NCI-H1417 treated with DMSO at 0.1 percent for 48 hours (cell line): ENCODE data around the gene LGR6.
"Not testable (repeated sequence)": the region's sequence is repeated elsewhere in the genome, so short reads cannot be mapped to it uniquely, and the experiment has no call there.

Experiments
- DNase-seq: peaks from one replicate; lab custom pipeline; 2025; lab: John Stamatoyannopoulos, UW

The LGR6 gene, protein sequence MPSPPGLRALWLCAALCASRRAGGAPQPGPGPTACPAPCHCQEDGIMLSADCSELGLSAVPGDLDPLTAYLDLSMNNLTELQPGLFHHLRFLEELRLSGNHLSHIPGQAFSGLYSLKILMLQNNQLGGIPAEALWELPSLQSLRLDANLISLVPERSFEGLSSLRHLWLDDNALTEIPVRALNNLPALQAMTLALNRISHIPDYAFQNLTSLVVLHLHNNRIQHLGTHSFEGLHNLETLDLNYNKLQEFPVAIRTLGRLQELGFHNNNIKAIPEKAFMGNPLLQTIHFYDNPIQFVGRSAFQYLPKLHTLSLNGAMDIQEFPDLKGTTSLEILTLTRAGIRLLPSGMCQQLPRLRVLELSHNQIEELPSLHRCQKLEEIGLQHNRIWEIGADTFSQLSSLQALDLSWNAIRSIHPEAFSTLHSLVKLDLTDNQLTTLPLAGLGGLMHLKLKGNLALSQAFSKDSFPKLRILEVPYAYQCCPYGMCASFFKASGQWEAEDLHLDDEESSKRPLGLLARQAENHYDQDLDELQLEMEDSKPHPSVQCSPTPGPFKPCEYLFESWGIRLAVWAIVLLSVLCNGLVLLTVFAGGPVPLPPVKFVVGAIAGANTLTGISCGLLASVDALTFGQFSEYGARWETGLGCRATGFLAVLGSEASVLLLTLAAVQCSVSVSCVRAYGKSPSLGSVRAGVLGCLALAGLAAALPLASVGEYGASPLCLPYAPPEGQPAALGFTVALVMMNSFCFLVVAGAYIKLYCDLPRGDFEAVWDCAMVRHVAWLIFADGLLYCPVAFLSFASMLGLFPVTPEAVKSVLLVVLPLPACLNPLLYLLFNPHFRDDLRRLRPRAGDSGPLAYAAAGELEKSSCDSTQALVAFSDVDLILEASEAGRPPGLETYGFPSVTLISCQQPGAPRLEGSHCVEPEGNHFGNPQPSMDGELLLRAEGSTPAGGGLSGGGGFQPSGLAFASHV

DNA sequence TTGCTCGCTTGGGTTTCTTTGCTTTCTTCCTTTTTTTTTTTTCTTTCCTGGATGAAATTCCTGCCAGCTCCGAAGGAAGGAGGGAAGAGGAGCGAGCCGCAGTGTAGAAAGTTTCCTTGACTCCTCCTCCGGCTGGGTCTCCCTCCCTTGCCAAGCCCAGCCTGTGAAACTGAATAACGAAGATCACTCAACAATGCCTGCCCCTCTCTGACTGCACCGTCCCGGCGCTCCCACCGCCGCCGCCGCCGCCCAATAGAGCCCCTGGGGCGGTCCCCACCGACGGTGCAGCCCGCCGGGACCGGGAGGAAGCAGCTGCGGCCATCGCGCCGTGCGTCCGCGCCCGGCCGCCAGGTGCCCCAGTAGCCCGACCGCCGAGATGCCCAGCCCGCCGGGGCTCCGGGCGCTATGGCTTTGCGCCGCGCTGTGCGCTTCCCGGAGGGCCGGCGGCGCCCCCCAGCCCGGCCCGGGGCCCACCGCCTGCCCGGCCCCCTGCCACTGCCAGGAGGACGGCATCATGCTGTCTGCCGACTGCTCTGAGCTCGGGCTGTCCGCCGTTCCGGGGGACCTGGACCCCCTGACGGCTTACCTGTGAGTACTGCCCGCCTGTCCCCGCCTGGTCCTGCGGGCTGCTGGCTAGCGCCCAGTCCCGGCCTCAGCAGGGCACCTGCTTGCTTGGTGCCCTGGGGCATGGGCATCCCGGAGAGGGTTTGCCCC is at the start of gene LGR6:
Gene LGR6 (plus strand): TSS at position 186 of the 714 bp plus-strand sequence. CDS start 191 bp downstream, at position 377.
- no peak for DNase-seq

DNA sequence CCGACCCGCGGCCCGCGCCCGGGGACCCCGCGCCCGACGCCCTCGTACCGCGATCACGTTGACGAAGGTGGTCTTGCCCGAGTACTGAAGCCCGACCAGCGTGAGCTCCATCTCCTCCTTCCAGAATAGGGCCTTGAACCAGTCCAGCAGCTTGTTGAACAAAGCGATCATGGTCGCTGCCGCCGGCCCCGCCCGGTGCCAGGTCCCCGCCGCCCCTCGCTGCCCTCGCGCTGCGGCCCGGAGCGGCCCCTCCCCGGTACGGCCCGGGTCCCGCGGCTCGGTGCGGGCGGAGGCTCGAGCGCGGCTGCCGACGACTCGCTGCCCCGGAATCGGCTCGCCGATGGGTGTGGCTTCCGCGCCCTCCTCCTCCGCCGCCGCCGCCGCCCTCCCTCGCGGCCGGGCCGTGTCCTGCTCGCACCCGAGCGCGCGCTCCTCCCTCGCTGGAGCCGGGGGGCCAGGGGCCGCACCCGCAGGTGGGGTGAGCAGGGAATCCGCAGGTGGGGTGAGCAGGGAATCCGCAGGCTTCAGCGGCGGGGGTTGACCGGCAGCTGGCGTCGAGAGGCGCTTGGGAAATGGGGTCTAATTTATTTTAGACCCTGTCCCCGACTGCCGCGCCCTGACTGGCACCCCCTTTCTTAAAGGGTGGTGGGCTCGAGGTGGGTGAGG is 49.1 kb upstream of the LGR6 start, which contains the start of gene ARL8A:
Gene ARL8A (minus strand): TSS at position 336 of the 666 bp plus-strand sequence. CDS start 165 bp downstream, at position 171.
- no peak for DNase-seq

DNA sequence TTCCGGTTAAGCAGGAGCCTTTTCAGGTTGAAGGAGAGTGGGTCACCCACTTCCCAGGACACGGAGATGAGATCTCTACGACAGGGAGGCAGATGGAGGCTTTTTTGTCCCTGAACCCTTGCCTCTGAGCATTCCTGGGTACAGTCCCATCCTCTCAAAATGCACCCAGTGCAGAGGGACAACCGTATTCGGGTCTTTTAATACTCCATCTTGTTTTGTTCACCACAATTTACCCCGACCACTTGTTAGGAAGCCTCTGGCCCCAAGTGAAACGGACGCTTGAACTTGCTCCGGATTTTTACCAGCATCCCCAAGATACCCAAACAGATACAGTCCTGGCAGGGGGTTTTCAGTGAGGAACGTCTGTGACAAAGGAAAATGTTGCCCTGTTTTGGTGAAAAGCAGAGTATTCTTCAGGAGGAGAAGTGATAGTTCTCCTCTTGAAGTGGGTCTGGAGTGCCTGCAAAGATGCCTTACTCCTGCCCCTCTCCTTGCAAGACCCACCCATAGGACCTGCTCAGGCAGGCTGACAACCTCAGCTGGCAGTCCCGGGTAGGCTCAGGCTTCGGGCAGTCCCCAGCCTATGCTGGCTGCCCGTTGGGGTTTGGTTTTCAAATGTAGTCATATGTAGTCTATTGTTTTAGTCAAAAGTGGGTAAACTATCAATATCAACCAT is 48.4 kb upstream of the LGR6 start:
- DNase-seq = no peak

DNA sequence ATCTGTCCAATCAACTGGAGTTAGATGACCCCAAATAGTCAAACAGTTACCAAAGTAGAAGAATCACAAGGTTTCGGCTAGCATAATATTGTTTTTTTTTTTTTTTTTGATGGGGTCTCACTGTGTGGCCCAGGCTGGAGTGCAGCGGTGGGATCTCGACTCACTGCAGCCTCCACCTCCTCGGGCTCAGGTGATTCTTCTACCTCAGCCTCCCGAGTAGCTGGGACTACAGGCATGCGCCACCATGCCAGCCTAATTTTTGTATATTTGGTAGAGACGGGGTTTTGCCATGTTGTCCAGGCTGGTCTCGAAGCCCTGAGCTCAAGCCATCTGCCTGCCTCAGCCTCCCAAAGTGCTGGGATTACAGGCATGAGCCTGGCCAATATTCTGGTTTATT is 47.9 kb upstream of the LGR6 start:
- not testable (repeated sequence) for DNase-seq

DNA sequence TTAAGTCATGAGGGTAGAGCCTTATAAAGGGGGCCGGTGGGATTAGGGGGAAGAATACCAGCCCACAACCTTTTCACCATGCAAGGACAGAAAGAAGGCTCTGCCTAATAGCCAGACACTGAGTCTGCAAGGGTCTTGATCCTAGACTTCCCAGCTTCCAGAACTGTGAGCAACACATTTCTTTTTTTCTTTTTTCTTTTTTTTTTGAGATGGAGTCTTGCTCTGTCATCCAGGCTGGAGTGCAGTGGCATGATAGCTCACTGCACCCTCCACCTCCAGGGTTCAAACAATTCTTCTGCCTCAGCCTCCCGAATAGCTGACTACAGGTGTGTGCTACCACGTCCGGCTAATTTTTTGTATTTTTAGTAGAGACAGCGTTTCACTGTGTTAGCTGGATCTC is 47.3 kb upstream of the LGR6 start:
- no peak for DNase-seq

DNA sequence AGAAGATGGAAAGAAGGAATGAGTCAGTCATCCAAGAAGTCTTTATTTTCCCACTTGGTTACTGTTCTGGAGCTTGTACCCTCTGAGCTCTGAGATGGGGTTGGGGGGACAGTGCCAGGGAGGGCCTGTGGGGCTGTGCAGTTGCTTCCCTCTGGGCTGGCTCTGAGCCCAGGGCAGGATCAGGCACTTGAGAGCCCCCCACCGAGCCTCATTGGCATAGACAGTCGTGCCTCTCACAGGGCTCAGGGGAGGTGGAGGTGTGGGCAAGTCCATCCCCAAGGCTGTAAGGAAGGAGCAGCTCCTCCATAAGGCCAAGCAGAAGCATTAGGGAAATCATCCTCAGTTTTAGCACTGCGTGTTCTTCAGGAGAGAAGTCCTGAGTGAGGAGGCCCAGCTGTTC is 46.6 kb upstream of the LGR6 start:
- DNase-seq = no peak

DNA sequence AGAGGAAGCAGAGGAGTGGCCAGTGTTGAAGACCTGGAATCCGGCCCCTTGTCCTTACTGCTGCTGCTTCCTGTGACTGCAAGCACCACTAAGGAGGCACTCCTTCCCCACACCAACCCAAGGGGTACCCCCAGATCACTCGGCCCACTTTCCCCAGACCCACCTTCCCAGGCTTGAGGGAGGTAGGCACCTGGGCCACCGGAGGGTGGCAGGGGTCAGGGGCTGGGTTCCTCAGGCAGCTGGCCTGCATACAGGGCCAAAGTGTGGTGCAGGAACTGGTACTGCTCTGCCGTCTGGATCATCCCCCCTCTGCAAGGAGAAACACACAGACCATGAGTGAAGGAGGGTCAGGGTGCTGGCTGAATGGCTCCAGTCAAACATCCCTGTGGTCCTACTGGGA is 45.2 kb upstream of the LGR6 start:
- no peak for DNase-seq

DNA sequence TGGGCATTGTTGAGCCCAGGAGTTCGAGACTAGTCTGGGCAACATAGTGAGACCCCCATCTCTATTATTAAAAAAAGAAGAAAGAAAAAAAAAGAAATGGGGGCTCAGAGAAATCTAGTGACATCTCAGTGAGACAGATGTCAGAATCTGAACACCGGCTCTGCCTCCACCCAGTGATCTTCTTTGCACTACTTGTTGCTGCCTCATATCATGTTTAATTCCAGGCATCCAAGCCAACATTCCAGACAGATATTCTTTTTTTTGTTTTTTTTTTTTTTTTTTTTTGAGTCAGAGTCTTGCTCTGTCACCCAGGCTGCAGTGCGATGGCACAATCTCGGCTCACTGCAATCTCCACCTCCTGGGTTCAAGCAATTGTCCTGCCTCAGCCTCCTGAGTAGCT is 44.0 kb upstream of the LGR6 start:
- DNase-seq = no peak

DNA sequence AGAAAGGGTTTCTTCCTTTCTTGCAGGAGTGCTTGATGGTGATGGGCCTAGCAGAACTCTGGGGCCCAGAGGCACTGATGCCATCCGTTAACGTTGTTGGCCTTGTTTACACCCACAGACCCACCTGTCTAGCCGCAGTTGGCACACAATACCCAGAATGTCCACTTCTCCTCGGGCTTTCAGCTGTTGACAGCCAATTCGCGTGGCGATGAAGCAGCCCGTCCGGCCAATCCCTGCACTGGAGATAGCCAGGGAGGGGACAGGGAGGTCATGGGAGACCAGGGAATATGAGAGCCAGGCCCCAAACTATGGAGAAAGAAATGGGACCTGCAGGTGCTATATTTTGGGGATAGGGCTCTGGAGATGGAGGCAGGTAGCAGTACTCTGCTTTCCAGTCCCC is 43.4 kb upstream of the LGR6 start:
- DNase-seq = no peak

DNA sequence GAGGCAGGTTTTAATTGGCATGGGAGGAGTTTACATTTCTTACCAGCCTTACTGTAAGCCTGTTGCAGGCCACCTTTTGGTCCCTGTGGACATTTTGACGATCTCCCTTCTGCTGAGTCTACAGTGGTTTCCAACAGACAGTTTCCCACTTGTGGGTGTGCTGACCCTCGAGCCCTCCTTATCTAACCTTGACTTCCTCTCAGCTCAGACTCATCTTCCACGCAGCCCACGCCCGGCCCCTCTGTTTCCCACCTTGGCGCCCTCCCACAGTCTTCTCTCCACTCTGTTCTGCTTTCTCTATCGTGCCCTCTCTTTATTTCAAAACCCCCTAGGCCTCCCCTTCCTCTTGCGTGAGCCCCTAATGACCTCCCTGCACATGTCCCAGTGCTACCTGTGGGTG is 43.0 kb upstream of the LGR6 start:
- no peak for DNase-seq

DNA sequence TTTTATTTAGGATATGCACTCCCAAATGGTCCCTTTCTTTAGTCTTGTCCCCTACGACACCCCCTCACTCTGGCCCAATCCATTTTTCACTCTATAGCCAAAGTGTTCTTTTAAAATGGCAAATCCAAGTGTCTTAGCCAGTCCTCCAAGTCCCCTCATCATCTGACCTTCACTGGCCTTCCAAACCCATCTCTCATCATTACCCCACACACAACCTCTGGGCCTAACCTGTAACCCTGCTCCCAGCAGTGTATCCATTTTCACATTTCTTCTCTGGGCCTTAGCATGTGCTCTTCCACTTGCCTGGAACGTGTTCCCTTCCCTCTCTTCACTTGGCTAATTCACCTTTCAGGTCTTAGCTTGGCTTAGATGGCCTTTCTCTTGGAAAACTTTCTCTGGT is 42.6 kb upstream of the LGR6 start:
- DNase-seq = no peak

DNA sequence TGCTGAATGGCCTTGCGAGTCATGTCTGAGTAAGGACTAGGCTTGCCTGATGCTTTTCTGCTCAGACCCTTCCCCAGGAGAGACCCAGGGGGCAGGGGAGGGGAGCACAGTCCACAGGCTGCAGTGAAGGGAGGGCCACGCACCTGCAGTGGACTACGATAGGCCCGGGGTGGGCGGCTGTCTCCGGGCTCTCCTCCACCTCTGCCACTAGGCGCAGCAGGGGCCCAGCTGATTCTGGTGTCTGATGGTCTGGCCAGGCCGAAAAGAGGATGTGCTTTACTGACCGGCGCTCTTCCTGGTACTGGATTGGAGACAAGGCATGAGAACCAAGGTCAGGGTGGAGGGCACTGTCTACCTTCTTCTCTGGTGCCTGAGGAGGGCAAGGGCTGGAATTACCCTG is 41.2 kb upstream of the LGR6 start:
- no peak for DNase-seq

DNA sequence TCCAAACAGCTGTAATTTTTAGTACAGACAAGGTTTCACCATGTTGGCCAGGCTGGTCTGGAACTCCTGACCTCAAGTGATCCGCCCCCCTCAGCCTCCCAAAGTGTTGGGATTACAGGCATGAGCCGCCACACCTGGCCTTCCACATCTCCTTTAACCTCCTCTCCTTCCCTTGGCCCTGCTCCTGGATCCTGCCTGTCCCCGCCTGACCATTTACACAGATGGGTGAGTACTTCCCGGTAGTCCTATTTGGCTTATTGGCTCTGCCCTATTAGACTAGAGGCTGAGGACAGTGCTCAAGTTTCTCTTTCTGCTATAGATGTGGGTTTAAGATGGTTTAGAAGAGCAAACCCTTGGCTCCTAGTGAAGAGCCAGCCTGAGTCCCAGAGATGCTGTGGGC is 40.3 kb upstream of the LGR6 start:
- DNase-seq = no peak

DNA sequence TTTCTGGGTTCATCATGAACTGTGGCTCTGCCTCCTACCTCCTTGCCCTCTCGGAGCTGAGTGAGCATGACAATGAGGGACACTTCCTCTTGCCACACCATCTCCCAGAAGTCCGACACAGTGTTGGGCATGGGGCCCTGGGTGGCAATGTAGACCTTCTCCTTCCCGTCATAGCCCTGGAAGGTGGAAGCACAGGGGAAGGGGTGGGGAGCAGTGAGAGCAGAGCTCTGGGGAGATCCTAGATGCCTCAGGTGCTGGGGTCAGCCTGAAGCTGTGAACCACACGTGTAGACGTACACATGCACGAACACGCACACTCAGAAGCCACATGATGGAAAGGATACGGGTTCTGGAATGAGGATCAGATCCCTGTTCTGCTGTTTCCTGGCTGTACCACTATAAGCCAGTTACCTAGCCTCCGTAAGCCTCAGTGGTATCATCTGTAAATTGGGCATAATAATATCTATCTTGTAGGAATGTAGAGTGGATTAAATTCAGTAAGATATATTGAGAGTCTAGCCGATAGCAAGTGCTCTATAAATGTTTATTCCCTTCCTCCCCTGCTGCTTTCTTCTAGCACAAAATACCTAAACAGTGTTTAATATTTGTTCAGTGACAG is 39.3 kb upstream of the LGR6 start:
- DNase-seq = no peak

DNA sequence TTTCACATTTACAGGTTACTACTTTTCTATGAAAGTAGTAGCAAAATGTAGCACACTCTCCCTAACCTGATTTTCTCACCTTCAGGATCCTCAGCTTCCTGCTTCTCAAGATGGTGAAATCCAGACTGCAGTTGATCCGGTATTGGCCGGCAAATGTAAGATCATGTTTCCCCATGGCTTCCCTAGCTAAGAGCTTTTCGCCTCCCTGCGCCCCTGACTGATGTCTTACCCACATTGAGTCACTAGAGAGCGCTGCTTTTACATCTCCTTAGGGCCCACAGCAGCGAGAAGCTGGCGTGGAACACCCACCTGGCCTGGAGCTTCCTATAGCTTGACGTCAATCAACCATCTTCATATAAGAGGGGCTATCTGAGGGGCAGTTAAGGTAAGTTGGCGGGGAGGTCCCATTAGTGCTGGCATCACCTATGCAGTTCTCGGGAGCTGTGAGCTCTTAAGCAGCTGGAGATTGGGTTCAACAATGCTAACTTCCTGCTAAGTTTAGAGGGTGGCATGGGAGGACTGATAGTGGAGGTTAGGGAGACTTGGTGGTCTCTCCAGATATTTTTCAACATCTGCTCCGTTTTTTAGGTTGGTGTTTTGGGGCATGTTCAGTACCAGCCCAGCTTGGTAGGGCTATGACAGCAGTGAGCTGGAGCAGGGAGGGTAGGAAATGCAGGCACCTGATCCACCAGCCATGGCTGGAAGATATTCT is 38.7 kb upstream of the LGR6 start:
- no peak for DNase-seq

DNA sequence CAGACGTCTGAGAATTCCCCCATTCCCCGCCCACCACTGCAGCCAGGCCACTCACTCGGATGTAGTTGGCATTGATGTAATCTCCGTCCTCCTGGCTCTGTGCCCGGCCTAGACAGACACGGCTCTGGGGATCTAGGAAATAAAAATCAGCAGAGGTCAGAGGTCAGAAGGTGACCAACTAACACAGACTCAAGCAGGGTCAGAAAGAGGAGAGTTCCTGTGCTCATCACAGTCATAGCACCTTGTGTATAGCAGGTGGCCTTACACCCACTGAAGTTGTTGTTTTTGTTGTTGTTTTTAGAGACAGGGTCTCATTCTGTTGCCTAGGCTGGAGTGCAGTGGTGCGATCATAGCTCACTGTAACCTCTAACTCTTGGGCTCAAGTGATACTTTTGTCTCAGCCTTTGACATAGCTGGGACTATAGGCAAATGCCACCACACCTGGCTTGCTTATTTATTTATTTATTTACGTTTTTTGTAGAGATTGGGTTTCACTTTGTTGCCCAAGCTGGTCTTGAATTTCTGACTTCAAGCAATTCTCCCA is 38.0 kb upstream of the LGR6 start:
- DNase-seq = no peak

DNA sequence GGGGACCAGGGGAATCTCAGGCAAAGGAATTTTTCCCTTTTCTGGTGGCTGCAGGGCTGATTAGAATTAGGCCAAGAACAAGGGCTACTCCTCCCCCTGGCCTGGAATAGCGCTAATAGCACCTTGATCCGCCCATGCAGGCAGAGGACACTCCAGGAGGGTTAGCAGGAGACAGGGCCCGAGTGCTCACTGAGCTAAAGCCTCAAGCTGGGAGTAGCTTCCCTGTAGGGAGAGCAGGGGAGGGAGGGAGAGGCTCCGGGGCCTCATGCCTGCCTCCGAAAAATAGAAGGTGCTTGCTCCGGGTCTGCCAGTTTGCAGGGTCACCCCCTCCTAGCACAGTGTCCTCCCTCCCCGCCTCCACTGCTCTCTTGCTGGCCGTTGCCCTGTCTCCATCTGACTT is 37.0 kb upstream of the LGR6 start:
- DNase-seq = no peak

DNA sequence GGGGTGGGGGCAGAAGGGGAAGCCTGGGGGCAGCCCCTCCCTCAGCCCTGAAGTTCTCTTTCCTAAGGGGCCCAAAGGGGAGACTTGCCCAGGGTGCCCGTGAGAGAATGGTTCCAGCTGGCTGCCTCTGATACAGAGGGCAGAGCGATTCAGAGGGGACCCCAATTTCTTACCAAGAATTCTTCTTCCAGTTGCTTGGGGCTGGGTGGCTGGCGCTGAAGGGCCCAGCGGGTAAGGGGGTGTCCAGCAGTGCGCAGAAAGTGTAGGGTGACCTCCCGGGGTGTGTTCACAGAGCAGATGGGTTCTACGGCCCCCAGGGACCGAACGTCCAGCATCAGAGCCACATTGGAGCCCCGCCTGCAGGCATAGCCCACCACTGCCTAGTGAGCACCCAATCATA is 35.7 kb upstream of the LGR6 start:
- DNase-seq = no peak

DNA sequence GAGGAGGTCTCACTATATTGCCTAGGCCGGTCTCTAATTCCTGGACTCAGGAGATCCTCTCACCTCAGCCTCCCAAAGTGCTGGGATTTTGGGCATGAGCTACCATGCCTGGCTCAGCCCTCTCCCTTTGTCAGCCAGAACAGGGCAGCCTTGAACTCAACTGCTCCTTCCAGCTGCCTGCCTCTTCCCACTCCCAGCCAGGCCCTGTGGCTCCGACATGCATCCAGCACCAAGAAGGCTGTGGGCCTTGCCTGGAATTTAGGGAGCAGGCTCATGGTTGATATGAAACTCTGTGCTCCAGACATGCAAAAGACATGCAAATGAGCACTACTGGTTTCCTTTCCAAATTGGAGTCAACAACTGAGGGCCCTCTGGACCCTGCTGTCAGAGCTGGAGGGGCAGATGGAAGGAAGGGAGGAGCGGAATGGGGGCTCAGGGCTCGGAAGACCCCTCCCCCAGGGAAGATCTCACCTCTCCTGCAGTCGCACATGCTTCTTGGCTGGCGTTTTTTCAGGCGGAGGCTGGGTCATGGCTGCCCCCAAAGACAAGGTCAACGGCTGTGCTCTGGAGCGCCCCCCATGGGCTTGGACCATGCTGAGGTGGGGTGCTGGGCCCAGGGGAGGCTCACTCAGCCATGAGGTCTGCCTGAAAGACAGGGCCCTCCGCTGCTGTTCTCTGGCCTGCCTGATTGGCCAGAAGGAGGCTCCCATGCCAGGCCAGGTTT is 34.6 kb upstream of the LGR6 start:
- DNase-seq = no peak
